ENCODE results near the gene TACC2.

Gene TACC2

GRCh38 chr10:122236690-122237306 is 247.8 kb downstream of the TACC2 start:
- no peak for DNase-seq (ENCODE audit: extremely low read depth, insufficient read length)

GRCh38 chr10:122237331-122237990 is 248.5 kb downstream of the TACC2 start:
- no peaks in the 10 kb centered on the region; the same call in 1 of the 2 replicates for H3K27me3 ChIP-seq (replicated peaks; ENCODE audit: control insufficient read depth, insufficient read depth, low read length)
- DNase-seq (ENCODE audit: extremely low read depth, insufficient read length), result no peak
- H3K36me3 ChIP-seq (ENCODE audit: control insufficient read depth, insufficient read depth, low read length), result no peaks in the 10 kb centered on the region
- no peak for TF ChIP-seq CTCF (IDR thresholded peaks at IDR 0.05; ENCODE audit: insufficient read depth, low read length, poor library complexity, severe bottlenecking)
- H3K4me3 ChIP-seq (replicated peaks; ENCODE audit: low read depth, low read length), result no peak overlapping the region

More at GRCh38 chr10:122236690-122237306, 247.8 kb downstream of the TACC2 start:
- Histone ChIP-seq H3K27me3 (replicated peaks; ENCODE audit: control insufficient read depth, insufficient read depth, low read length) (no peaks in the 10 kb centered on the region; the same call in 1 of the 2 replicates), H3K36me3 (ENCODE audit: control insufficient read depth, insufficient read depth, low read length) (no peaks in the 10 kb centered on the region), H3K4me3 (replicated peaks; ENCODE audit: low read depth, low read length) (no peak overlapping the region)
- TF ChIP-seq CTCF (IDR thresholded peaks at IDR 0.05; ENCODE audit: insufficient read depth, low read length, poor library complexity, severe bottlenecking), result no peak

GRCh38 chr10:122239578-122240257 is 250.8 kb downstream of the TACC2 start:
- H3K27me3 ChIP-seq (replicated peaks; ENCODE audit: control insufficient read depth, insufficient read depth, low read length), result no peaks in the 10 kb centered on the region; the same call in 1 of the 2 replicates
- no peak for DNase-seq (ENCODE audit: extremely low read depth, insufficient read length)
- TF ChIP-seq CTCF (IDR thresholded peaks at IDR 0.05; ENCODE audit: insufficient read depth, low read length, poor library complexity, severe bottlenecking), result no peak
- H3K36me3 ChIP-seq (ENCODE audit: control insufficient read depth, insufficient read depth, low read length), result no peaks in the 10 kb centered on the region
- no peak overlapping the region for H3K4me3 ChIP-seq (replicated peaks; ENCODE audit: low read depth, low read length)

GRCh38 chr10:122240401-122240800 is 251.4 kb downstream of the TACC2 start:
- Histone ChIP-seq H3K36me3 (ENCODE audit: control insufficient read depth, insufficient read depth, low read length) (no peaks in the 10 kb centered on the region), H3K4me3 (replicated peaks; ENCODE audit: low read depth, low read length) (no peak overlapping the region), H3K27me3 (replicated peaks; ENCODE audit: control insufficient read depth, insufficient read depth, low read length) (no peaks in the 10 kb centered on the region; the same call in 1 of the 2 replicates)
- no peak for DNase-seq (ENCODE audit: extremely low read depth, insufficient read length)
- no peak for TF ChIP-seq CTCF (IDR thresholded peaks at IDR 0.05; ENCODE audit: insufficient read depth, low read length, poor library complexity, severe bottlenecking)

- Histone ChIP-seq H3K4me3 (replicated peaks; ENCODE audit: low read depth, low read length) (no peak overlapping the region), H3K36me3 (ENCODE audit: control insufficient read depth, insufficient read depth, low read length) (no peaks in the 10 kb centered on the region), H3K27me3 (replicated peaks; ENCODE audit: control insufficient read depth, insufficient read depth, low read length) (no peaks in the 10 kb centered on the region; the same call in 1 of the 2 replicates)
- no peak for TF ChIP-seq CTCF (IDR thresholded peaks at IDR 0.05; ENCODE audit: insufficient read depth, low read length, poor library complexity, severe bottlenecking)
- no peak for DNase-seq (ENCODE audit: extremely low read depth, insufficient read length)
Measured at GRCh38 chr10:122241836-122242235, 252.9 kb downstream of the TACC2 start.
